ENCODE results near the gene CLCN6. TPM values are rescaled to one million over a fixed set of nuclear protein-coding genes. Genes with fewer than 3 reads are reported as not detected.
A peak's percentile ranks its signal among the peaks of the same experiment; 100 is the strongest.

Gene CLCN6
- total RNA-seq, 6 experiments from 2014 or later, result 4.2 to 12.7 (median 9.2) TPM

DNA sequence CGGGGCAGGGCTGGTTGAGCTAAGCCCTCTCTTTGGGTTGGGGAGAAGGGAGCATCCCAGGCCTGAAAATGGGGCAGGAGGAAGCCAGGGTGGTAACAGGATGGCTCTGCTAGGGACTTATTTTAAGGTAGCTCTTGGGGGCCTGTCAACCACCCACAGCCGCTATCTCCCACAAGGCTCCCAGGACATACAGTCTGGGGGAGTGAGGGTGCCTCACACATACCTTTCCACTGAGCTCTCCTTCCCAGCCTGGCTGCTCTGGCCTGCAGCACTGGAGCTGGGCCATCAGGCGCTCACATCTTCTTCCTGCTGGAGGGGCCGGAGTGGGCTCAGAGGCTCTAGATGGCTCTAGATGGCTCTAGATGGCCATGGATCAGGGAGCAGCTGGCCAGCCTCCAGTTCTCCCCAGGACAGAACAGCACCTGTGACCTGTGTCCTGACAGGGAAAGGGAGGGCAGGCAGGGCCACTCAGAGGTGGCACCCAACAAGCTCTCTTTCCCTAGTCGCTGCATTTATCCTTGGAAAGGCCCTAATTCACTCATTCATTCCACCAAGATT, 63.7 kb downstream of the CLCN6 start:
- H3K27me3 ChIP-seq, result no peaks in the 10 kb centered on the region
- ATAC-seq (peak in 1 of 4 donors; percentile 21), DNase-seq (no peak)
- no peak for TF ChIP-seq POLR2A (IDR thresholded peaks at IDR 0.05)
- TF ChIP-seq, protein P1, sequence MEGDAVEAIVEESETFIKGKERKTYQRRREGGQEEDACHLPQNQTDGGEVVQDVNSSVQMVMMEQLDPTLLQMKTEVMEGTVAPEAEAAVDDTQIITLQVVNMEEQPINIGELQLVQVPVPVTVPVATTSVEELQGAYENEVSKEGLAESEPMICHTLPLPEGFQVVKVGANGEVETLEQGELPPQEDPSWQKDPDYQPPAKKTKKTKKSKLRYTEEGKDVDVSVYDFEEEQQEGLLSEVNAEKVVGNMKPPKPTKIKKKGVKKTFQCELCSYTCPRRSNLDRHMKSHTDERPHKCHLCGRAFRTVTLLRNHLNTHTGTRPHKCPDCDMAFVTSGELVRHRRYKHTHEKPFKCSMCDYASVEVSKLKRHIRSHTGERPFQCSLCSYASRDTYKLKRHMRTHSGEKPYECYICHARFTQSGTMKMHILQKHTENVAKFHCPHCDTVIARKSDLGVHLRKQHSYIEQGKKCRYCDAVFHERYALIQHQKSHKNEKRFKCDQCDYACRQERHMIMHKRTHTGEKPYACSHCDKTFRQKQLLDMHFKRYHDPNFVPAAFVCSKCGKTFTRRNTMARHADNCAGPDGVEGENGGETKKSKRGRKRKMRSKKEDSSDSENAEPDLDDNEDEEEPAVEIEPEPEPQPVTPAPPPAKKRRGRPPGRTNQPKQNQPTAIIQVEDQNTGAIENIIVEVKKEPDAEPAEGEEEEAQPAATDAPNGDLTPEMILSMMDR (IDR thresholded peaks at IDR 0.05), result no peak
- no peak overlapping the region for H3K27ac ChIP-seq
- H3K9me3 ChIP-seq, result no peaks in the 10 kb centered on the region
- H3K4me3 ChIP-seq, result no peak overlapping the region
- intact Hi-C loops (cut with DNase I), result no loop called here
- WGBS (ENCODE audit: insufficient coverage, low coverage, low lambda C conversion rate, missing lambda C conversion rate), result 20% methylated on average over 2 of the region's 5 CpGs
- H3K4me1 ChIP-seq, result no peaks in the 10 kb centered on the region
- H3K36me3 ChIP-seq, result no peaks in the 10 kb centered on the region

DNA sequence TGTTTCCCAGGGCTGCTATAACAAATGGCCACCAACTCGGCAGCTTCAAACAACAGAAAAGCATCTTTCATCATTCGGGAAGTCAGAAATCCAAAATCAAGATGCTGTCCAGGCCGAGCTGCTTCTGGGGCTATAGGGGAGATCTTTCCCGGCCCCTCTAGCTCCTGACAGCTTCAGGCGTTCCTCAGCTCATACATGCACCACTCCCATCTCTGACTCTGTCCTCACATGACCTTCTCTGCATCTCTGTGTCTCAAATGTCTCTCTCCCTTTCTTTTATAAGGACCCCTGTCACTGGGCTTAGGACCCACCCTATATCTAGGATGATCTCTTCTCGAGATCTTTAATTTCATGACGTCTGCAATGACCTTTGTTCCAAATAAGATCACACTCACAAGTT, 66.6 kb downstream of the CLCN6 start:
- no peak overlapping the region for H3K4me3 ChIP-seq
- no peak for DNase-seq
- no peaks in the 10 kb centered on the region for H3K27me3 ChIP-seq
- no peak overlapping the region for H3K27ac ChIP-seq
- H3K9me3 ChIP-seq, result no peaks in the 10 kb centered on the region
- H3K36me3 ChIP-seq, result no peaks in the 10 kb centered on the region
- intact Hi-C loops (cut with DNase I), result no loop called here
- no peak for ATAC-seq
- no peak for TF ChIP-seq POLR2A (IDR thresholded peaks at IDR 0.05)
- TF ChIP-seq, protein P1 (IDR thresholded peaks at IDR 0.05), result no peak
- 60% methylated on average over 7 of the region's 7 CpGs for WGBS (ENCODE audit: insufficient coverage, low coverage, low lambda C conversion rate, missing lambda C conversion rate)
- no peaks in the 10 kb centered on the region for H3K4me1 ChIP-seq

DNA sequence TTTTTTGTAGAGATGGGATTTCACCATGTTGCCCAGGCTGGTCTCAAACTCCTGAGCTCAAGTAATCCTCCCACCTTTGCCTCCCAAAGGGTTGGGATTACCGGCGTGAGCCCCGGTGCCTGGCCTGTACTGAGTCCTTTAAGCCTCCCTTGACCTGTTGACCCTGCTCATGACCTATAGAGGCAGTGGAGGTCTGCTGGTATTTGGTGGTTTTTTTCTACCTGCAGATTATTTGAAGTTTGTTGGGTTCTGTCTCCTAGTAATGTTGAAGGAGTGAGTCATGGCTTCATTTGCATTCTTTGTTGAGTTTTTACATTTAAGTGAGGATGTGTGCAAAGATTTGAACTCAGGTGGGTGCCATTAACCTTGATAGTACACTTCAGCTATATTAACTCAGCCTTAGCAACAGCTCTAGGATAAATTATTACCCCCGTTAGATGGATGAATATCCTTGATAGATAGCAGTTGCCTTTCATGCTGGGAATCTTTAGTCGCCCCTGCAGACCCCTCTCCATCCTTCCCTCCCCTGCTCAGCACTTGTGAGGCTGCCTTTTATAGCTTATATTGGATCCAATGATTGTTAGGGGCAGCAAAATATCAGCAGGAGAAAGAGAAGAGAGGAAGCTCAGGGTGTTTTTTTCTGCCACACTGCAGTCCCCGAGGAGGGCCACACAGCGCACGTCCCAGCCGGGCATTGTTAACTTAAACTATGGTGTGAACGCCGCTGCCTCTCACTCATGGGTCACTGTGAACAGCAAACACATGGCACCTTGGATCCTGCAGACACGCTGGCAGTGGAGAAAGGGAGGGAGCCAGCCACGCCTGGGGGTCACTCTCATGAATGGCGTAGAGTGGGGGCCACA, 67.6 kb downstream of the CLCN6 start:
- Histone ChIP-seq H3K4me1 (no peaks in the 10 kb centered on the region), H3K4me3 (no peak overlapping the region), H3K36me3 (no peaks in the 10 kb centered on the region), H3K9me3 (no peaks in the 10 kb centered on the region), H3K27me3 (no peaks in the 10 kb centered on the region), H3K27ac (no peak overlapping the region)
- DNase-seq (no peak), ATAC-seq (no peak)
- TF ChIP-seq, protein P1 (IDR thresholded peaks at IDR 0.05), result no peak
- TF ChIP-seq POLR2A (IDR thresholded peaks at IDR 0.05), result no peak
- intact Hi-C loops (cut with DNase I), result no loop called here
- WGBS (ENCODE audit: insufficient coverage, low coverage, low lambda C conversion rate, missing lambda C conversion rate), result 70% methylated on average over 8 of the region's 14 CpGs

DNA sequence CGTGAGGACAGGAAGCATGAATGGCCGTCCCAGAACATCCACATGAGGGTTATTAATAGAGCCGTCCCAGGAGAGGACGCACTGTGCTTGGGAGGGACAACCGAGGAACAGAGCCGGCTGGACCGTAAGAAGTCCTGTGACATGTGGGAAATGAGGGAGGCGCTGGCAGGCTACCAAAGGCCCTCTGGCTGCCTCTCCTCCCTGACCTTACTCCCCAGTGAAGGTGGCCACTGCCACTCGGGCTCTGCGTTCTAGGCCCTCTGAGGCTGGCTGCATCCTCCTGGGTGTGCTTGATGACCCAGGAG, 68.2 kb downstream of the CLCN6 start:
- intact Hi-C loops (cut with DNase I), result no loop called here
- no peaks in the 10 kb centered on the region for H3K36me3 ChIP-seq
- H3K27me3 ChIP-seq, result no peaks in the 10 kb centered on the region
- 72% methylated on average over 9 of the region's 10 CpGs for WGBS (ENCODE audit: insufficient coverage, low coverage, low lambda C conversion rate, missing lambda C conversion rate)
- no peaks in the 10 kb centered on the region for H3K4me1 ChIP-seq
- DNase-seq, result no peak
- no peak overlapping the region for H3K27ac ChIP-seq
- ATAC-seq, result peak in 1 of 4 donors; percentile 29
- H3K9me3 ChIP-seq, result no peaks in the 10 kb centered on the region
- no peak for TF ChIP-seq POLR2A (IDR thresholded peaks at IDR 0.05)
- TF ChIP-seq, protein P1 (IDR thresholded peaks at IDR 0.05), result no peak
- no peak overlapping the region for H3K4me3 ChIP-seq

Measured in right lobe of liver (tissue), 6 donors.